GM12878 (cell line): ENCODE measurements around the gene AARSD1. TPM values are rescaled to one million over a fixed set of nuclear protein-coding genes. Genes with fewer than 3 reads are reported as not detected.
A peak's percentile ranks its signal among the peaks of the same experiment; 100 is the strongest.

Experiments
- BACH1 ChIP-seq: fragments of 450-650 bp; IDR thresholded peaks from 2 replicates; pipeline ENCODE4 v1.6.1; 2017; ENCODE audit warnings: mild to moderate bottlenecking, borderline replicate concordance
- BCL11A ChIP-seq: IDR thresholded peaks from 2 replicates; pipeline ENCODE4 v1.6.1; 2011; ENCODE audit warnings: low read depth, low read length
- CBFB ChIP-seq: IDR thresholded peaks from 2 replicates; pipeline ENCODE4 v1.6.1; 2016; ENCODE audit warnings: antibody characterized with exemption, low read depth
- CEBPZ ChIP-seq: fragments of 150-350 bp; IDR thresholded peaks from 2 replicates; pipeline ENCODE4 v1.6.1; 2016; ENCODE audit warnings: low read depth, low read length
- CHD2 ChIP-seq: IDR thresholded peaks from 2 replicates; pipeline ENCODE4 v1.6.1; 2011; ENCODE audit warnings: low read depth, low read length, improper control_type of control experiment, borderline replicate concordance
- EP300 ChIP-seq, 2 experiments: fragments of 150-350 bp in 1 of 2; IDR thresholded peaks; 2 replicates each; pipeline ENCODE4 v1.6.1; 2011 to 2012; ENCODE audit warnings: low read depth in 2 of 2, low read length in 2 of 2, borderline replicate concordance in 1 of 2, improper control_type of control experiment in 1 of 2, inconsistent platforms in 1 of 2; ENCODE audit not compliant: control insufficient read depth in 1 of 2
- GABPA ChIP-seq: IDR thresholded peaks from 2 replicates; pipeline ENCODE4 v1.6.1; 2014; ENCODE audit warnings: antibody characterized with exemption, low read depth, mild to moderate bottlenecking, inconsistent platforms
- GATAD2B ChIP-seq: fragments of 450-650 bp; conservative IDR thresholded peaks from 2 replicates; pipeline ENCODE4 v1.6.1; 2017; ENCODE audit warnings: low read depth, mild to moderate bottlenecking, moderate library complexity
- KLF5 ChIP-seq: fragments of 450-650 bp; IDR thresholded peaks from 2 replicates; pipeline ENCODE4 v1.6.1; 2014; ENCODE audit warnings: mild to moderate bottlenecking; ENCODE audit not compliant: partially characterized antibody
- LARP7 ChIP-seq: fragments of 450-650 bp; IDR thresholded peaks from 2 replicates; pipeline ENCODE4 v1.6.1; 2017; ENCODE audit warnings: mild to moderate bottlenecking
- MEF2A ChIP-seq: IDR thresholded peaks from 2 replicates; pipeline ENCODE4 v1.6.1; 2011; ENCODE audit warnings: low read depth, mild to moderate bottlenecking, low read length, moderate library complexity; ENCODE audit not compliant: insufficient read depth
- MXI1 ChIP-seq: fragments of 150-350 bp; IDR thresholded peaks from 2 replicates; pipeline ENCODE4 v1.6.1; 2011; ENCODE audit warnings: low read depth, mild to moderate bottlenecking, inconsistent platforms, low read length, improper control_type of control experiment
- NFIC ChIP-seq: IDR thresholded peaks from 2 replicates; pipeline ENCODE4 v1.6.1; 2012; ENCODE audit warnings: low read depth, mild to moderate bottlenecking, inconsistent platforms, low read length, moderate library complexity
- NFXL1 ChIP-seq: fragments of 450-650 bp; IDR thresholded peaks from 2 replicates; pipeline ENCODE4 v1.6.1; 2017; ENCODE audit warnings: antibody characterized with exemption, mild to moderate bottlenecking, borderline replicate concordance
- NFYA ChIP-seq: IDR thresholded peaks from 2 replicates; pipeline ENCODE4 v1.6.1; 2011; ENCODE audit warnings: low read depth, mild to moderate bottlenecking, low read length, improper control_type of control experiment, borderline replicate concordance
- PAX5 ChIP-seq: IDR thresholded peaks from 2 replicates; pipeline ENCODE4 v1.6.1; 2011; ENCODE audit warnings: low read depth, low read length, borderline replicate concordance
- PML ChIP-seq: IDR thresholded peaks from 2 replicates; pipeline ENCODE4 v1.6.1; 2012; ENCODE audit warnings: low read length, inconsistent platforms
- RELA ChIP-seq: fragments of 450-650 bp; IDR thresholded peaks from 2 replicates; pipeline ENCODE4 v1.8.0; 2014; ENCODE audit warnings: borderline replicate concordance; ENCODE audit not compliant: partially characterized antibody
- RUNX3 ChIP-seq: IDR thresholded peaks from 2 replicates; pipeline ENCODE4 v1.6.1; 2012; ENCODE audit warnings: low read length, inconsistent platforms
- SKIL ChIP-seq: fragments of 450-650 bp; IDR thresholded peaks from 2 replicates; pipeline ENCODE4 v1.6.1; 2017; ENCODE audit warnings: mild to moderate bottlenecking, low read depth, inconsistent platforms; ENCODE audit not compliant: poor library complexity, severe bottlenecking
- TCF3 ChIP-seq: IDR thresholded peaks from 2 replicates; pipeline ENCODE4 v1.6.1; 2012; ENCODE audit warnings: low read depth, mild to moderate bottlenecking, low read length, borderline replicate concordance; ENCODE audit not compliant: insufficient read depth
- WRNIP1 ChIP-seq: IDR thresholded peaks from 2 replicates; pipeline ENCODE4 v1.6.1; 2011; ENCODE audit warnings: low read depth, low read length, improper control_type of control experiment, borderline replicate concordance
- ZNF24 ChIP-seq: fragments of 450-650 bp; IDR thresholded peaks from 2 replicates; pipeline ENCODE4 v1.6.1; 2017; ENCODE audit warnings: antibody characterized with exemption, mild to moderate bottlenecking
- ZSCAN29 ChIP-seq: fragments of 450-650 bp; IDR thresholded peaks from 2 replicates; pipeline ENCODE4 v1.6.1; 2017; ENCODE audit warnings: mild to moderate bottlenecking, moderate library complexity
- polyA plus RNA-seq, 11 experiments: library from polyadenylated mRNA; depleted of rRNA in 4 of 11; unstranded in 6 of 11; stranded (reverse) in 5 of 11; fragments of >200 nt; fragmentation: Nextera tagmentation in 4 of 11; fragmentation: Illumina TruSeq in 1 of 11; extraction: Ambion mirVana in 4 of 11; extraction: Trizol in 1 of 11; gene quantifications; 1 replicate in 1 of 11; 2 replicates in 10 of 11; pipeline versions ENCODE4 v1.2.1 to v1.2.3, GENCODE V29; 2011 to 2016; ENCODE audit warnings: inconsistent platforms in 2 of 11, missing spikeins in 2 of 11, low read depth in 1 of 11
- total RNA-seq, 4 experiments: library from RNA; depleted of rRNA in 3 of 4; stranded (reverse); fragments of >200 nt in 3 of 4; fragmentation: Illumina TruSeq in 1 of 4; extraction: Trizol in 1 of 4; gene quantifications; 2 replicates each; pipeline versions ENCODE4 v1.2.1 to v1.2.3, GENCODE V29; 2013 to 2021
- TF ChIP-seq, protein P1 (sequence below): fragments of 450-650 bp; IDR thresholded peaks from 2 replicates; pipeline ENCODE4 v1.6.1; 2016; ENCODE audit warnings: mild to moderate bottlenecking

The AARSD1 gene
- total and polyA plus RNA-seq, 10 of the 15 experiments (the other 5 are each of a cell fraction or from before 2014, with no cell fraction given), result 32.2 to 86.2 (median 52.8) TPM

DNA sequence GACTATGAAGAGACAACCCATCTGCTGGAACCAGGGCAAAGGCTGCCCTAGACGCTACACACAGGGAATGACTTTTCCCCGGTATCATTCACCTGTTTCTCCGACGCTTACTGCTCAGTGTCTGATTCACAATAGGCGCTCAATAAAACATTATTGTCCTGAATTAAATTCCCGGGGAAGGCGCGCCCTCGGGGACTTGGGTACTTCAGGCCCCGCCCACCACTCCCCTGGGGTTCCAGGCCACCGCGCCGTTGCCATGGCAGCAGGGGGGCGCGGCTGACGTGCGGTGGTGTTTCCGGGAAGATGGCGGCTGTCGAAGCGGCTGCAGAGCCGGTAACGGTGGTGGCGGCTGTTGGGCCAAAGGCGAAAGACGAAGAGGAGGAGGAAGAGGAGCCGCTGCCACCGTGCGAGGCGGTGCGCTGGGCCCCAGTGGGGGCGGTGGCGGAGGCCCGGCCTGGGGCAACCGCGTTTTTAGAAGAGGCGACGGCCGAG, 16.1 kb upstream of the AARSD1 start, which contains the start of gene RUNDC1 (continued):
- TF ChIP-seq SKIL (no peak), BCL11A (no peak), RUNX3 (no peak), EP300 (IDR thresholded peaks at IDR 0.05; ENCODE audit: borderline replicate concordance in 1 of 2, control insufficient read depth in 1 of 2, low read depth in 2 of 2, low read length in 2 of 2) (no peak), PAX5 (peak; percentile 59; the same call in 1 of the 2 replicates), CHD2 (no peak), MEF2A (no peak), LARP7 (no peak), CBFB (peak; percentile 19; the same call in 1 of the 2 replicates), ZSCAN29 (no peak), BACH1 (no peak), PML (no peak), CEBPZ (no peak), TCF3 (no peak), RELA (peak; percentile 35), KLF5 (peak; percentile 76), ZNF24 (no peak), NFXL1 (no peak), NFYA (no peak), NFIC (no peak), WRNIP1 (no peak), GATAD2B (no peak; the same call in 1 of the 2 replicates), MXI1 (peak; percentile 82), GABPA (no peak)
- TF ChIP-seq, protein P1, sequence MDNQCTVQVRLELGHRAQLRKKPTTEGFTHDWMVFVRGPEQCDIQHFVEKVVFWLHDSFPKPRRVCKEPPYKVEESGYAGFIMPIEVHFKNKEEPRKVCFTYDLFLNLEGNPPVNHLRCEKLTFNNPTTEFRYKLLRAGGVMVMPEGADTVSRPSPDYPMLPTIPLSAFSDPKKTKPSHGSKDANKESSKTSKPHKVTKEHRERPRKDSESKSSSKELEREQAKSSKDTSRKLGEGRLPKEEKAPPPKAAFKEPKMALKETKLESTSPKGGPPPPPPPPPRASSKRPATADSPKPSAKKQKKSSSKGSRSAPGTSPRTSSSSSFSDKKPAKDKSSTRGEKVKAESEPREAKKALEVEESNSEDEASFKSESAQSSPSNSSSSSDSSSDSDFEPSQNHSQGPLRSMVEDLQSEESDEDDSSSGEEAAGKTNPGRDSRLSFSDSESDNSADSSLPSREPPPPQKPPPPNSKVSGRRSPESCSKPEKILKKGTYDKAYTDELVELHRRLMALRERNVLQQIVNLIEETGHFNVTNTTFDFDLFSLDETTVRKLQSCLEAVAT, result no peak
